AG08396 (cell line): ENCODE data around the gene CD302.
"Not testable (repeated sequence)": the region's sequence is repeated elsewhere in the genome, so short reads cannot be mapped to it uniquely, and the experiment has no call there.

Source experiments
- DNase-seq: peaks from one replicate; pipeline ENCODE4 v3.0.0; 2012; ENCODE audit warnings: low spot score, mixed read lengths

The CD302 gene

GRCh38 chr2:159793326-159793725, 4.7 kb downstream of the CD302 start:
- no peak for DNase-seq

GRCh38 chr2:159792599-159792998, 5.4 kb downstream of the CD302 start:
- DNase-seq = no peak

GRCh38 chr2:159792036-159792435, 6.0 kb downstream of the CD302 start:
- DNase-seq = no peak

- DNase-seq = no peak
These were observed 7.7 kb downstream of the CD302 start for GRCh38 chr2:159790323-159790722.

- DNase-seq = no peak
These were observed 9.8 kb downstream of the CD302 start for GRCh38 chr2:159788253-159788652.

GRCh38 chr2:159787647-159788046, 10.4 kb downstream of the CD302 start:
- DNase-seq = not testable (repeated sequence)

- no peak for DNase-seq
These were observed 11.1 kb downstream of the CD302 start for GRCh38 chr2:159786938-159787337.

GRCh38 chr2:159785195-159785594, 12.8 kb downstream of the CD302 start:
- DNase-seq = no peak

- not testable (repeated sequence) for DNase-seq
These were observed 13.3 kb downstream of the CD302 start for GRCh38 chr2:159784744-159785143.

- DNase-seq = no peak
These were observed 14.5 kb downstream of the CD302 start for GRCh38 chr2:159783556-159783955.

- DNase-seq = no peak
These were observed 21.7 kb downstream of the CD302 start for GRCh38 chr2:159776321-159776720.

- DNase-seq = no peak
These were observed 23.0 kb downstream of the CD302 start for GRCh38 chr2:159775021-159775420.

- no peak for DNase-seq
These were observed 23.5 kb downstream of the CD302 start for GRCh38 chr2:159774370-159774990.

- no peak for DNase-seq
These were observed 24.1 kb downstream of the CD302 start for GRCh38 chr2:159773886-159774285.

GRCh38 chr2:159773426-159773825, 24.6 kb downstream of the CD302 start:
- DNase-seq = no peak

GRCh38 chr2:159769147-159769546, 28.9 kb downstream of the CD302 start:
- DNase-seq = no peak

- no peak for DNase-seq
These were observed 35.9 kb downstream of the CD302 start for GRCh38 chr2:159762075-159762474.

- DNase-seq = no peak
These were observed 37.7 kb downstream of the CD302 start for GRCh38 chr2:159760326-159760725.

- DNase-seq = no peak
These were observed 38.4 kb downstream of the CD302 start for GRCh38 chr2:159759577-159759976.

GRCh38 chr2:159758686-159759085, 39.3 kb downstream of the CD302 start:
- DNase-seq = no peak

GRCh38 chr2:159758239-159758638, 39.8 kb downstream of the CD302 start:
- DNase-seq = no peak

- DNase-seq = peak; percentile 9
These were observed 42.2 kb downstream of the CD302 start for GRCh38 chr2:159755788-159756187.

- no peak for DNase-seq
These were observed 43.0 kb downstream of the CD302 start for GRCh38 chr2:159755014-159755413.

- DNase-seq = no peak
These were observed 44.2 kb downstream of the CD302 start for GRCh38 chr2:159753797-159754196.

- no peak for DNase-seq
These were observed 47.1 kb downstream of the CD302 start for GRCh38 chr2:159750873-159751272.
